Left lung (tissue), 10 donors: ENCODE results near the gene PYDC2. TPM values are rescaled to one million over a fixed set of nuclear protein-coding genes. Genes with fewer than 3 reads are reported as not detected.

ENCODE experiments used
- ATAC-seq: fragments of 200-7000 bp; cut with Tn5 transposase; one replicate; pipeline ENCODE4 v1.9.1; 2020; ENCODE audit warnings: moderate library complexity
- DNase-seq, 4 donors: peaks; one replicate each; pipeline ENCODE4 v3.0.0-alpha.2; 2013 to 2020
- H3K27ac ChIP-seq, 2 donors: fragments of 200-600 bp; sonication (generic) in 1 of 2; one replicate each; pipeline versions ENCODE4 v1.5.0 to v1.8.0; 2020 to 2021
- H3K27me3 ChIP-seq, 2 donors: fragments of 200-600 bp; sonication (generic) in 1 of 2; one replicate each; pipeline versions ENCODE4 v1.5.0 to v1.8.0; 2020 to 2021
- H3K36me3 ChIP-seq, 2 donors: fragments of 200-600 bp; sonication (generic) in 1 of 2; one replicate each; pipeline versions ENCODE4 v1.5.0 to v1.8.0; 2020 to 2021
- H3K4me1 ChIP-seq, 2 donors: fragments of 200-600 bp; one replicate each; pipeline ENCODE4 v1.8.0; 2021
- H3K4me3 ChIP-seq, 2 donors: fragments of 200-600 bp; sonication (generic) in 1 of 2; one replicate each; pipeline versions ENCODE4 v1.5.0 to v1.8.0; 2020 to 2021; ENCODE audit warnings: mild to moderate bottlenecking in 1 of 2
- H3K9me3 ChIP-seq, 2 donors: fragments of 200-600 bp; sonication (generic) in 1 of 2; one replicate each; pipeline versions ENCODE4 v1.5.0 to v1.8.0; 2020 to 2021
- intact Hi-C, 2 donors: fragments of 100-400 bp; cut with DNase I; formaldehyde crosslinking; loops; one replicate each; pipeline versions ENCODE4 v1.11.2 to v1.14.2; 2022
- polyA plus RNA-seq, 6 donors: library from polyadenylated mRNA; unstranded; fragments of 120-200 nt; gene quantifications; one replicate each; pipeline ENCODE4 v1.2.1, GENCODE V29; 2013; ENCODE audit not compliant: insufficient read length in 6 of 6
- total RNA-seq, 2 donors: library from RNA; stranded (reverse); fragmentation: NEBNext Ultra II Directional; extraction: Animal tissue kit (Norgen Biotek cat#: 25700); gene quantifications; one replicate each; pipeline ENCODE4 v1.2.1, GENCODE V29; 2021
- TF ChIP-seq, protein P1 (sequence below), 2 donors: fragments of 200-600 bp; sonication (generic) in 1 of 2; IDR thresholded peaks; one replicate each; pipeline versions ENCODE4 v1.5.0 to v1.8.0; 2021; ENCODE audit warnings: antibody characterized with exemption in 2 of 2
- donor health status: DM: no; HTN: yes; CAD: no.
- donor health status: DM: no; HTN: no; CAD: no.

The PYDC2 gene
- total and polyA plus RNA-seq, 8 donors = not detected

DNA sequence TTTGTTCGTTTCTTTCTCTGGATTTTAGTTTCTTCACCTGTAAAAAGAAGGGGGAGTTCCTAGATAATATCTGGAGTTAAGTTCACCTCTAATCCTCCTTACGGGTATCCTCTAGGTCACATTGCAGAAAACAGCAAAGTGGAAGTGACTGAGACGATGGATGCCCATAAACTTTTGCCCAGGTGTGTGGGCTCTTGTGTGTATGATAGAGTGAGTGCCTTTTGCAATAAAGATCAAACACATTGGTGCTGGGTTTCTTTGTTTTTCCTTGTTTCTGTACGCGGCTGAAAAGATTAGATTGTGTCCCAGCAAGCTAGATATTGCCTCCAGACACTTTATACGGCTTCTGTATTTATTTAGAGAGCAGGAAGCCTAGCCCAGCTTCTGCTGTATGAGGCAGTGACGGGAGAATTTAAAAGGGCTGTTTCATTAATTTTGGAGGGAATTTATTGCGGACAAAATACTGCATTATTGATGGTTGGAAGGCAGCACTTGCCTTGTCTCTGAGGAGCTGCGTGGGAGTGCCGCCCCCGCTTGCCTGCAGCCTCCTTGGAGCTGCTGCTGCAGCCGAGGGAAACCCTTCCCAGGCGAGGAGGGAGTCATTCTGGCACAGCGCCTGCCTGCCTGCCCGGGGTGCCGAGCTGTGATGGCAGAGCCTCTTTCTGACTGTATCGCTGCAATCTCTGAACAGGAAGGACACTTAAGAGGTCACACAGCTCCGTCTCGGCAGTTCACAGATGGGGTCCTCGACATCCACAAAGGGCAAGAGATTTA lies 38.5 kb downstream of the PYDC2 start:
- peak in 2 of 4 donors; percentile 27 to 73 for DNase-seq
- peaks cover 0 to 7% of the 10 kb centered on the region in 2 donors for H3K27me3 ChIP-seq
- H3K4me3 ChIP-seq = no peak overlapping the region
- intact Hi-C loops = no loop called here
- H3K27ac ChIP-seq = no peak overlapping the region
- peak; percentile 31 for ATAC-seq
- no peaks in the 10 kb centered on the region for H3K9me3 ChIP-seq
- TF ChIP-seq, protein P1, sequence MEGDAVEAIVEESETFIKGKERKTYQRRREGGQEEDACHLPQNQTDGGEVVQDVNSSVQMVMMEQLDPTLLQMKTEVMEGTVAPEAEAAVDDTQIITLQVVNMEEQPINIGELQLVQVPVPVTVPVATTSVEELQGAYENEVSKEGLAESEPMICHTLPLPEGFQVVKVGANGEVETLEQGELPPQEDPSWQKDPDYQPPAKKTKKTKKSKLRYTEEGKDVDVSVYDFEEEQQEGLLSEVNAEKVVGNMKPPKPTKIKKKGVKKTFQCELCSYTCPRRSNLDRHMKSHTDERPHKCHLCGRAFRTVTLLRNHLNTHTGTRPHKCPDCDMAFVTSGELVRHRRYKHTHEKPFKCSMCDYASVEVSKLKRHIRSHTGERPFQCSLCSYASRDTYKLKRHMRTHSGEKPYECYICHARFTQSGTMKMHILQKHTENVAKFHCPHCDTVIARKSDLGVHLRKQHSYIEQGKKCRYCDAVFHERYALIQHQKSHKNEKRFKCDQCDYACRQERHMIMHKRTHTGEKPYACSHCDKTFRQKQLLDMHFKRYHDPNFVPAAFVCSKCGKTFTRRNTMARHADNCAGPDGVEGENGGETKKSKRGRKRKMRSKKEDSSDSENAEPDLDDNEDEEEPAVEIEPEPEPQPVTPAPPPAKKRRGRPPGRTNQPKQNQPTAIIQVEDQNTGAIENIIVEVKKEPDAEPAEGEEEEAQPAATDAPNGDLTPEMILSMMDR (IDR thresholded peaks at IDR 0.05) = no peak
- H3K36me3 ChIP-seq = no peaks in the 10 kb centered on the region
- no peaks in the 10 kb centered on the region for H3K4me1 ChIP-seq

DNA sequence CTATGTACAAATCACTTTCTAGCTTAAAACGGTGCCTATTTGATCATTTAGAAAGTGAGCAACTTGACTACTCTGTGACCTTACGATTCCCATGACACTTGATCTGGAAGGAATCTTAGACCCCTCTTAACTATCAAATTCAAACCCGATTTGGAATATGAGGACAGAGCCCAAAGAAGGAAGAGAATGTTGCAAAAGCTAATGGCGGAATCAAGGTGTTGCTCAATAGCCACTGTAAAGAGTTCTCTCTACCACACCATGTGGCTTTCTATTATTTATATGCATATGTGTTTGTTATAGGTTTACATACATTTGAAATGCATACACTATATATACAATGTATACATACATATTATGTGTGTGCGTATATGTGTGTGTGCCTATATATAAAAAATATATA lies 39.9 kb downstream of the PYDC2 start:
- intact Hi-C loops = no loop called here
- Histone ChIP-seq H3K4me3 (no peak overlapping the region), H3K4me1 (no peaks in the 10 kb centered on the region), H3K27me3 (peaks cover 0 to 7% of the 10 kb centered on the region in 2 donors), H3K27ac (no peak overlapping the region), H3K36me3 (no peaks in the 10 kb centered on the region), H3K9me3 (no peaks in the 10 kb centered on the region)
- no peak for DNase-seq
- no peak for ATAC-seq
- TF ChIP-seq, protein P1 (IDR thresholded peaks at IDR 0.05) = no peak

DNA sequence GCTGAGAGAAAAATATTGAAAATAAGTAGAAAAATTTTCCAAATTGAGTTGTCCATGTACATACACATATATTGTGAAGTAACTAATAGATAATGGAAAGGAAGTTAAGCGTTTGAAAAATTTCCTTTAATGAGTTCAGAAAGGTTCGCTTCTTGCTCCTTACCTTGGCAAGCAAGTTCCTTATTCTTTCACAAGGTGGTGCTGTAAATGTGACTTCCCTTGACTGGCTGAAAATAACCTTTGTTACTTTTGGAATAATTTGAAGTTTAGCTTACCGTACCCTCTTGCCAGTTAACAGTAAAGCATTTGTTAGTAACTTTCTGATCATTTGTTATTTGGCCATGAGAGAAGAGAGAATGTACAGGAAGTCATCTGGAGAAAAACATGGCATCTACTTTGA lies 41.6 kb downstream of the PYDC2 start:
- Histone ChIP-seq H3K36me3 (no peaks in the 10 kb centered on the region), H3K4me1 (no peaks in the 10 kb centered on the region), H3K9me3 (no peaks in the 10 kb centered on the region), H3K4me3 (no peak overlapping the region), H3K27me3 (peaks cover 0 to 7% of the 10 kb centered on the region in 2 donors), H3K27ac (no peak overlapping the region)
- intact Hi-C loops = no loop called here
- TF ChIP-seq, protein P1 (IDR thresholded peaks at IDR 0.05) = no peak
- no peak for DNase-seq
- no peak for ATAC-seq

DNA sequence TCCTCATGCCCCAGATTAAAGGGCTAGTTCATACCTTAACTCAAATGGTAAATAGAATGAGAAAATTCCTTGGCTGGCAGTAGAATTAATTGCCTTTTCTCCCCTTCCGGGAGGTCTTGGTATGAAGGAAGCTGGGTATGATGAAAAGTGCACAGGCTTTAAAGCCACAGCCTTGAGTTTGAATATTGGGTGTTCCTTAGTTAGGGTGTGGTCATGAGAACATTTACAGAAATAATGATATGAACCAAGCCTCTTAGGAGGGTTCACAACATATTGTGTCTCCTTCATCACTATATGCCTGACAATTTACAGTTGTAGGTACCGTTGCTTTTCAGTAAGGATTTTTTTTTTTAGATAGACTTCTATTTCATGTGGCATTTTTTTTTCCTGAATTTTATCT lies 48.1 kb downstream of the PYDC2 start:
- DNase-seq = no peak
- Histone ChIP-seq H3K36me3 (no peaks in the 10 kb centered on the region), H3K4me1 (no peaks in the 10 kb centered on the region), H3K9me3 (no peaks in the 10 kb centered on the region), H3K27me3 (no peaks in the 10 kb centered on the region), H3K4me3 (no peak overlapping the region), H3K27ac (no peak overlapping the region)
- intact Hi-C loops = no loop called here
- ATAC-seq = no peak
- TF ChIP-seq, protein P1 (IDR thresholded peaks at IDR 0.05) = no peak

Other genes starting within 250 kb of the PYDC2 start
- 10 to 100 TPM; 49.7 to 65.9 TPM for gene CCDC50, start 131.8 kb upstream of the PYDC2 start, total RNA-seq
- gene CCDC50, start 131.8 kb upstream of the PYDC2 start, polyA plus RNA-seq = 10 to 100 TPM; 63.6 to 85.1 (median 71.2) TPM
- under 1 TPM in 1 of 2 donors, not detected in 1; 0.41 TPM for gene UTS2B, start 130.6 kb upstream of the PYDC2 start, total RNA-seq
- 1 to 10 TPM in 3 of 6 donors, under 1 TPM in 3; 0.37 to 2.1 (median 0.86) TPM for gene UTS2B, start 130.6 kb upstream of the PYDC2 start, polyA plus RNA-seq